ENCODE measurements around the gene OR7C1. TPM values are rescaled to one million over a fixed set of nuclear protein-coding genes. Genes with fewer than 3 reads are reported as not detected.
A peak's percentile ranks its signal among the peaks of the same experiment; 100 is the strongest.

The OR7C1 gene
- total RNA-seq, 1 donor from 2014 or later: not detected

DNA sequence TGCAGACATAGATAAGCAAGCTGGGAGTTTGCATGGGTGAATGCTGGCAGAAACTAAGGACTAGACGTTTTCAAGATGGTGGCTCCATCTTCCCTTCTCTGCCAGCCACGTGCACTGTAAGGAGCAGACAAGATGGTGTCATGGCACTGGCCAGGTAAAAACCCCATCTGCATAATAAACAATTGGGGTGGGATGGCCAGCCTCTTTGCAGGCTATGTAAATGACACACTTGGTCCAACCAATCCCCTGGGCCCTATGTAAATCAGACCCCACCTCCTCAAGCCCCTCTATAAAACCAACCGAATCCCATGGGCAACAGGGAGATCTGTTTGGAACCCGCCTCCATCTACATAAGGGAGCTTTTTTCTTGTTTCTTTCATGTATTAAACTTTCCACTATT, 2.4 kb upstream of the OR7C1 start:
- DNase-seq (ENCODE audit: low read depth): no peak
- H3K4me3 ChIP-seq (ENCODE audit: low read depth, low read length): no peak overlapping the region
- TF ChIP-seq, protein P1, sequence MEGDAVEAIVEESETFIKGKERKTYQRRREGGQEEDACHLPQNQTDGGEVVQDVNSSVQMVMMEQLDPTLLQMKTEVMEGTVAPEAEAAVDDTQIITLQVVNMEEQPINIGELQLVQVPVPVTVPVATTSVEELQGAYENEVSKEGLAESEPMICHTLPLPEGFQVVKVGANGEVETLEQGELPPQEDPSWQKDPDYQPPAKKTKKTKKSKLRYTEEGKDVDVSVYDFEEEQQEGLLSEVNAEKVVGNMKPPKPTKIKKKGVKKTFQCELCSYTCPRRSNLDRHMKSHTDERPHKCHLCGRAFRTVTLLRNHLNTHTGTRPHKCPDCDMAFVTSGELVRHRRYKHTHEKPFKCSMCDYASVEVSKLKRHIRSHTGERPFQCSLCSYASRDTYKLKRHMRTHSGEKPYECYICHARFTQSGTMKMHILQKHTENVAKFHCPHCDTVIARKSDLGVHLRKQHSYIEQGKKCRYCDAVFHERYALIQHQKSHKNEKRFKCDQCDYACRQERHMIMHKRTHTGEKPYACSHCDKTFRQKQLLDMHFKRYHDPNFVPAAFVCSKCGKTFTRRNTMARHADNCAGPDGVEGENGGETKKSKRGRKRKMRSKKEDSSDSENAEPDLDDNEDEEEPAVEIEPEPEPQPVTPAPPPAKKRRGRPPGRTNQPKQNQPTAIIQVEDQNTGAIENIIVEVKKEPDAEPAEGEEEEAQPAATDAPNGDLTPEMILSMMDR (conservative IDR thresholded peaks at IDR 0.05; ENCODE audit: low read depth, low read length): no peak

DNA sequence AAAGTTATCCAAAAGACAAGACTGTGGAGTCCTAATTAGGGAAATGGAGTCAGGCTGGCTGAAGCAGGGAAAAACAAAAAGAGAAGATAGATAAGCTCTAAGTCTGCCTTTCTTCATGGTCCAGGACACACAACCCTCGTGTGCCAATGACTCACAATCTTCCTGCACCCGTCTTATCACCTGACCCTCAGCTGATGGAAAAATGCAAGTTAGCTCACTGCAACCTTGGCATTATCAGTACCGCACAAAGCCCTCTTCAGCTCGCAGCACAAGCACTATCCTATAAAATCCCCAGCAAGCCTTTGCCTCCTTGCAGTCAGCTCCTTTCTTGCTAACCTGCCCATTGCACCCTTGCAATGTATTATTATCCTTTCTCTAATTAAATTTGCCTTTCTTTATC, 4.3 kb downstream of the OR7C1 start:
- peak; percentile 47 for DNase-seq (ENCODE audit: low read depth)
- TF ChIP-seq, protein P1 (conservative IDR thresholded peaks at IDR 0.05; ENCODE audit: low read depth, low read length): no peak
- no peak overlapping the region for H3K4me3 ChIP-seq (ENCODE audit: low read depth, low read length)

GRCh38 chr19:14826006-14826405, 9.0 kb downstream of the OR7C1 start:
- H3K4me3 ChIP-seq (ENCODE audit: low read depth, low read length): no peak overlapping the region
- TF ChIP-seq, protein P1 (conservative IDR thresholded peaks at IDR 0.05; ENCODE audit: low read depth, low read length): no peak
- DNase-seq (ENCODE audit: low read depth): no peak

DNA sequence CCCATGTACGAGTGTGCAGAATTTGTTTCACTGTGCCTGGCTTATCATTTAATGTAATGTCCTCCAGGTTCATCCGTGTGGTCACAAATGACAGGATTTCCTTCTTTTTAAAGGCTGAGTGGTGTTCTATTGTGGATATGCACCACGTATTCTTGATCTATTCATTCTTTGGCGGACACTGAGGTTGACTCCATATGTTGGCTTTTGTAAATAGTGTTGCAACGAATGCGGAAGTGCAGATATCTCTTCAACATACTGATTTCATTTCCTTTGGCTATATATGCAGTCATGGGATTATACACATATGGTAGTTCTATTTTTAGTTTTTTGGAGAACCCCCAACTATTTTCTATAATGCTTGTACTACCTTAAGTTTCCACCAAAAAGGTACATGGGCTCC, 13.0 kb downstream of the OR7C1 start:
- DNase-seq (ENCODE audit: low read depth): no peak
- TF ChIP-seq, protein P1 (conservative IDR thresholded peaks at IDR 0.05; ENCODE audit: low read depth, low read length): no peak
- H3K4me3 ChIP-seq (ENCODE audit: low read depth, low read length): no peak overlapping the region

GRCh38 chr19:14818588-14818987, 16.4 kb downstream of the OR7C1 start:
- no peak overlapping the region for H3K4me3 ChIP-seq (ENCODE audit: low read depth, low read length)
- DNase-seq (ENCODE audit: low read depth): no peak
- TF ChIP-seq, protein P1 (conservative IDR thresholded peaks at IDR 0.05; ENCODE audit: low read depth, low read length): no peak

DNA sequence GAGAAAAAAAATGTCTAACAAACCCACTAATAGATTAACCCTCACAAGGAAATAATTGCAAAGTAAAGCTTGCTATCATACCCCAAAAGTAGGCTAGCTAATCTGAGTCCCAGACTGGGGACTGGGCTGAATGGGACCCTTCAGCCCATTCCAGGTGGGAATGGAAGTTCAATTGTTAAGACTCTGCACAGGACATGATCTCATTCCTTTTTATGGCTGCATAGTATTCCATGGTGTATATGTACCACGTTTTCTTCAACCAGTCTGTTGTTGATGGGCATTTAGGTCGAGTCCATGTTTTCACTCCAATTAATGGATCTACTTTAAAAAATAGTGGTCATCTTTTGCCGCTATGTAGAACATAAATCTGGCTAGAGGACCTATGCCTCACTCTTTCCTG, 17.9 kb downstream of the OR7C1 start:
- no peak for DNase-seq (ENCODE audit: low read depth)
- H3K4me3 ChIP-seq (ENCODE audit: low read depth, low read length): no peak overlapping the region
- TF ChIP-seq, protein P1 (conservative IDR thresholded peaks at IDR 0.05; ENCODE audit: low read depth, low read length): no peak

DNA sequence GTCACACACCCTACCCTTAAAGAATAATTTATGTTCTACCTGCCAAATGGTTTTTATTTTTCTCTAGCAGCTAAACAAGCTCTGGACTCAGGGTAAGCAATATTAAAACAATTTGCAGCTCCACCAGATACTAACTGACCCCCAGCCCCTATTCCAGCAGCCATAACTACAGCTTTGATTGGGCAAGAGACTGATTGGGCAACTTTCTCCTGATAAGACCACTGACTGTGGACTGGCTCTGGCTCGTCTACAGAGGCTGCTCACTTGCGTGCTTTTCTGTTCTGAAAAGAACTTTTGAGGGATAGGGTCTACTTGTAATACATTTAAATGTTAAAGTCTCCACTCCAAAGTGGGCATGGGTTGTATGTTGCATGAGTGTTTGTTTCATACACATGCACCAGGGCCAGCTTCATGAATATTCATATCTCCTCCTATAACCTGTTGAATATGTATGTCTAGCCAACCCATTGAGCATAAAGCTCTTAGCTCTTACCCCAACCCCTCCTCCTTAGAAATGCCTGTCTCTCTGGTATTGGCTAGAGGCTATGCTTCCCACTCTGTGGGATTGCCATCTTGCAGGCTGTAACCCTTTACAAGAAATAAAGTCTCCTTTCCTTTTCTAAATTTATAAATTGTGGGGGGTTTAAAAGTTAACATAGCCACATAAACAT, 19.9 kb downstream of the OR7C1 start:
- no peak for DNase-seq (ENCODE audit: low read depth)
- H3K4me3 ChIP-seq (ENCODE audit: low read depth, low read length): no peak overlapping the region
- TF ChIP-seq, protein P1 (conservative IDR thresholded peaks at IDR 0.05; ENCODE audit: low read depth, low read length): no peak

Data from epithelial cell of proximal tubule (primary cell).